Nephron progenitor cell (in vitro differentiated cells): ENCODE data around the gene CSMD2.

Experiments
- DNase-seq: peaks from one replicate; pipeline ENCODE4 v3.0.0; 2021
- H3K27ac Mint-ChIP-seq: 2 replicates; pipeline ENCODE4 v1.8.0; 2021; ENCODE audit warnings: mild to moderate bottlenecking, moderate library complexity, mixed read lengths
- H3K27me3 Mint-ChIP-seq: 2 replicates; pipeline ENCODE4 v1.8.0; 2021; ENCODE audit warnings: mild to moderate bottlenecking, low read depth, mixed read lengths; ENCODE audit not compliant: poor library complexity
- H3K36me3 Mint-ChIP-seq: 2 replicates; pipeline ENCODE4 v1.8.0; 2021; ENCODE audit warnings: low read depth, mixed read lengths
- H3K4me1 Mint-ChIP-seq: 2 replicates; pipeline ENCODE4 v1.8.0; 2021; ENCODE audit warnings: mixed read lengths
- H3K4me3 Mint-ChIP-seq: 2 replicates; pipeline ENCODE4 v1.8.0; 2021; ENCODE audit warnings: mild to moderate bottlenecking, moderate library complexity, mixed read lengths
- H3K9me3 Mint-ChIP-seq: 2 replicates; pipeline ENCODE4 v1.8.0; 2021; ENCODE audit warnings: mild to moderate bottlenecking, moderate library complexity, mixed read lengths
- TF ChIP-seq, protein P1 (sequence below): fragments of 200-600 bp; sonication (generic); IDR thresholded peaks from 2 replicates; pipeline ENCODE4 v1.5.0; 2021; ENCODE audit warnings: antibody characterized with exemption

The CSMD2 gene

DNA sequence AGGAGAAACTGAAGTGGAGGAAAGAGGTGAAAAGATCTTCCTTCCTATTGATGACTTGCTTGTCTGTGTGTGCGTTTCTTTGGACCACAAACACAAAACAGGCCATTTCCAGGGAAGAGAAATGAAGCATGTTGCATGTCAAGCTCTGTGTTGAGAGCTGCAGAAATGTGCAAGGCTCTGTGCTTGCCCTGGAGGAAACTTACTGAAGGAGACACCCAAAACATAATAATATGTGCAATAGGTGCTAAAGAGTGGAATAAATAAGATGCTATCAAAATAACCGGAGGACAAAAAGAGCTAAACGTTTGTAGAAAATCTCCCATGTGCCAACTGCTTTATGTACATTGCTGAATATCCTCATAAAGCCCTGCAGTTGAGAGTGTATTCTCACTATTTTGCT lies 496.3 kb downstream of the CSMD2 start:
- Mint-ChIP-seq H3K27me3 (peaks cover 6% of the 10 kb centered on the region), H3K4me1 (no peaks in the 10 kb centered on the region), H3K4me3 (no peak overlapping the region), H3K27ac (no peak overlapping the region), H3K36me3 (no peaks in the 10 kb centered on the region), H3K9me3 (peaks cover 33% of the 10 kb centered on the region)
- no peak for DNase-seq
- TF ChIP-seq, protein P1, sequence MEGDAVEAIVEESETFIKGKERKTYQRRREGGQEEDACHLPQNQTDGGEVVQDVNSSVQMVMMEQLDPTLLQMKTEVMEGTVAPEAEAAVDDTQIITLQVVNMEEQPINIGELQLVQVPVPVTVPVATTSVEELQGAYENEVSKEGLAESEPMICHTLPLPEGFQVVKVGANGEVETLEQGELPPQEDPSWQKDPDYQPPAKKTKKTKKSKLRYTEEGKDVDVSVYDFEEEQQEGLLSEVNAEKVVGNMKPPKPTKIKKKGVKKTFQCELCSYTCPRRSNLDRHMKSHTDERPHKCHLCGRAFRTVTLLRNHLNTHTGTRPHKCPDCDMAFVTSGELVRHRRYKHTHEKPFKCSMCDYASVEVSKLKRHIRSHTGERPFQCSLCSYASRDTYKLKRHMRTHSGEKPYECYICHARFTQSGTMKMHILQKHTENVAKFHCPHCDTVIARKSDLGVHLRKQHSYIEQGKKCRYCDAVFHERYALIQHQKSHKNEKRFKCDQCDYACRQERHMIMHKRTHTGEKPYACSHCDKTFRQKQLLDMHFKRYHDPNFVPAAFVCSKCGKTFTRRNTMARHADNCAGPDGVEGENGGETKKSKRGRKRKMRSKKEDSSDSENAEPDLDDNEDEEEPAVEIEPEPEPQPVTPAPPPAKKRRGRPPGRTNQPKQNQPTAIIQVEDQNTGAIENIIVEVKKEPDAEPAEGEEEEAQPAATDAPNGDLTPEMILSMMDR, result no peak

- H3K27me3 Mint-ChIP-seq, result peaks cover 6% of the 10 kb centered on the region
- no peaks in the 10 kb centered on the region for H3K4me1 Mint-ChIP-seq
- no peak overlapping the region for H3K27ac Mint-ChIP-seq
- H3K9me3 Mint-ChIP-seq, result peaks cover 24% of the 10 kb centered on the region
- H3K4me3 Mint-ChIP-seq, result no peak overlapping the region
- no peaks in the 10 kb centered on the region for H3K36me3 Mint-ChIP-seq
- no peak for DNase-seq
- TF ChIP-seq, protein P1, result no peak
Measured at GRCh38 chr1:33667386-33668282, 497.4 kb downstream of the CSMD2 start.

DNA sequence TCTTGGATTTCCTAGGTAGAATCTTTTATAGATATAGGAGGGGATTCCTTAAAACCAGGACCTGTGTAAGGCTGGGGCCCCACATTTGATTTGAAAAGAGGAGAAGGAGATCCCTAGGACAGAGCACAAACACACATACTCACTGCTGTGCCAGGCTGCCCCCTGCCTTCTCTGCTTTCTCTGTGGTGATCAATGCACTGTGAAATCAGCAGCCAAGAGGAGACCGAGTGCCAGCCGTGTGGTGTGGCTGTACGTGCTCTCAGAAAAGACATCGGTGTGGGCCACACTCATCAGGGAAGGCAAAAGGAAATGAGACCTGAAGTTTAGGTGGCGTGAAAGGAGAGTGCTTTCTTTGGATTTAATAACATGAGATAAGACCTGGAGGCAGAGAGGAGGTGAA lies 498.4 kb downstream of the CSMD2 start:
- H3K4me3 Mint-ChIP-seq, result no peak overlapping the region
- no peaks in the 10 kb centered on the region for H3K36me3 Mint-ChIP-seq
- H3K4me1 Mint-ChIP-seq, result no peaks in the 10 kb centered on the region
- no peak overlapping the region for H3K27ac Mint-ChIP-seq
- no peak for DNase-seq
- H3K27me3 Mint-ChIP-seq, result peaks cover 6% of the 10 kb centered on the region
- H3K9me3 Mint-ChIP-seq, result peaks cover 16% of the 10 kb centered on the region
- TF ChIP-seq, protein P1, result no peak

- Mint-ChIP-seq H3K36me3 (no peaks in the 10 kb centered on the region), H3K4me3 (no peak overlapping the region), H3K27ac (no peak overlapping the region), H3K9me3 (no peaks in the 10 kb centered on the region), H3K27me3 (peaks cover 6% of the 10 kb centered on the region), H3K4me1 (no peaks in the 10 kb centered on the region)
- no peak for DNase-seq
- TF ChIP-seq, protein P1, result no peak
Measured at GRCh38 chr1:33661811-33662454, 503.1 kb downstream of the CSMD2 start.

- H3K36me3 Mint-ChIP-seq, result no peaks in the 10 kb centered on the region
- peaks cover 4% of the 10 kb centered on the region for H3K27me3 Mint-ChIP-seq
- H3K4me3 Mint-ChIP-seq, result no peak overlapping the region
- H3K9me3 Mint-ChIP-seq, result no peaks in the 10 kb centered on the region
- H3K4me1 Mint-ChIP-seq, result no peaks in the 10 kb centered on the region
- H3K27ac Mint-ChIP-seq, result no peak overlapping the region
- no peak for DNase-seq
- TF ChIP-seq, protein P1, result no peak
Measured at GRCh38 chr1:33660956-33661355, 504.1 kb downstream of the CSMD2 start.
